ENCODE results near the gene FASTK.

FASTK gene, protein sequence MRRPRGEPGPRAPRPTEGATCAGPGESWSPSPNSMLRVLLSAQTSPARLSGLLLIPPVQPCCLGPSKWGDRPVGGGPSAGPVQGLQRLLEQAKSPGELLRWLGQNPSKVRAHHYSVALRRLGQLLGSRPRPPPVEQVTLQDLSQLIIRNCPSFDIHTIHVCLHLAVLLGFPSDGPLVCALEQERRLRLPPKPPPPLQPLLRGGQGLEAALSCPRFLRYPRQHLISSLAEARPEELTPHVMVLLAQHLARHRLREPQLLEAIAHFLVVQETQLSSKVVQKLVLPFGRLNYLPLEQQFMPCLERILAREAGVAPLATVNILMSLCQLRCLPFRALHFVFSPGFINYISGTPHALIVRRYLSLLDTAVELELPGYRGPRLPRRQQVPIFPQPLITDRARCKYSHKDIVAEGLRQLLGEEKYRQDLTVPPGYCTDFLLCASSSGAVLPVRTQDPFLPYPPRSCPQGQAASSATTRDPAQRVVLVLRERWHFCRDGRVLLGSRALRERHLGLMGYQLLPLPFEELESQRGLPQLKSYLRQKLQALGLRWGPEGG

DNA sequence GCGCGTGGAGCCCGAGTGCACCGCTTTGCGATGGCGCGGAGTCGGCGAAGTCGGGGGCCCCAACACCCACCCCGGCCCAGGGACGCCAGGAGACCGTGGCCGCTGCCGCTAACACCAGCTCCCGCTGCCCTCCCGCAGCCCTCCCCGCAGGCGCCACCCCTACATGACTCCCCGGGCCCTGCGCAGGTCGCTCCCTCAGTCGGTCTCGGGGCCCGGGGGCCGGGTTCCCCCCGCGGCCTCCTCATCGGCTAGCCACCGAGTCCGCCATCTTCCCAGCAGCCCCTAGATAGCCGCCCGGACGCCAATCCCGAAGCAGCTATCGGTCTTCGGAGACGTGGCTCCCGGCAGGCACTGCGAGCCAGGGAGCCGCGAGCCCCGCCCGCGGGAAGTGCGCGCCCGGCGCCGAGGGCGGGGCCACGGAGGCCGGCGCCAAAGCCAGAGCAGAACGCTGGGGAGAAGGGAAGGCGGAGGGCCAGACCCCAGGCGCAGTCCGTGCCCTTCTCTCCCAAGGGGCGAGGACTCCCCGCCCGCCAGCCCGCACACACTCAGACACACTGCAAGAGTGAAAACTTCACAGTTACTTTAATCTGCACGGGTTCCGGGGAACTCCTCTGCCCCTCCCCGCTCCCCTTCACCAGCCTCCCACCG is at the start of gene FASTK:
FASTK (minus strand) TSS at position 288 of the 648 bp plus-strand sequence; CDS start at position 245, 43 bp downstream.
- peak; percentile 70 to 92 for DNase-seq

DNA sequence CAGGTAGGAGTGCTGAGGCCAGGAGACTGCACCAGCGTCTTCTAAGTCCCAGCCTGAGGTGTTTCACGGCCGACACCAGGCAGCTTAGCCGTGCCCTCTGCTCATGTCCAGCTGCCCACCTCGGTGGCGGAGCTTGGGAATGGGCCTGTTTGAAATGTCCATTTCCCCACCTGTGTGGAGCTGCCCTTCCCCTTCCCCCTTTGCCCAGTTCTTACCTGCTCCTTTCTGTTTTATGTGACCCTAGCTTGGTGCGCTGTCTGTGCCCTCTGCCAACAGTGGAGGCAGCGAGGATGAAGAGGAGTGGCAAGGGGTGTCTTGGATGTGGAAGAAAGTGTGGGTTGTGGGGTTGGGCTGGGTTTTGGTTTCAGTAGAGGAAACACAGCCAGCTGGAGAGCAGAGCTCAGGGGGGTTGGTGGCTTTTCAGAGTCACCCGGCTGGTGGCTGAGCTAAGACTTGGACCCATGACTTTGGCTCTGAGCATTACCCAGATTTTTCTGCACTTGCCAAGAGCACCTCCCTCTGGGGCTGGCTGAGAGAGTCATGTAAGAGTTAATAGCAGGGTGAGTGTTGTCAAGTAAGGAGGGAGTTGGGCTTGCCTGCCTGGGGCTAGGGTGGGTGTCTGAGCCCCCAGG is 49.5 kb upstream of the FASTK start:
- DNase-seq: no peak

DNA sequence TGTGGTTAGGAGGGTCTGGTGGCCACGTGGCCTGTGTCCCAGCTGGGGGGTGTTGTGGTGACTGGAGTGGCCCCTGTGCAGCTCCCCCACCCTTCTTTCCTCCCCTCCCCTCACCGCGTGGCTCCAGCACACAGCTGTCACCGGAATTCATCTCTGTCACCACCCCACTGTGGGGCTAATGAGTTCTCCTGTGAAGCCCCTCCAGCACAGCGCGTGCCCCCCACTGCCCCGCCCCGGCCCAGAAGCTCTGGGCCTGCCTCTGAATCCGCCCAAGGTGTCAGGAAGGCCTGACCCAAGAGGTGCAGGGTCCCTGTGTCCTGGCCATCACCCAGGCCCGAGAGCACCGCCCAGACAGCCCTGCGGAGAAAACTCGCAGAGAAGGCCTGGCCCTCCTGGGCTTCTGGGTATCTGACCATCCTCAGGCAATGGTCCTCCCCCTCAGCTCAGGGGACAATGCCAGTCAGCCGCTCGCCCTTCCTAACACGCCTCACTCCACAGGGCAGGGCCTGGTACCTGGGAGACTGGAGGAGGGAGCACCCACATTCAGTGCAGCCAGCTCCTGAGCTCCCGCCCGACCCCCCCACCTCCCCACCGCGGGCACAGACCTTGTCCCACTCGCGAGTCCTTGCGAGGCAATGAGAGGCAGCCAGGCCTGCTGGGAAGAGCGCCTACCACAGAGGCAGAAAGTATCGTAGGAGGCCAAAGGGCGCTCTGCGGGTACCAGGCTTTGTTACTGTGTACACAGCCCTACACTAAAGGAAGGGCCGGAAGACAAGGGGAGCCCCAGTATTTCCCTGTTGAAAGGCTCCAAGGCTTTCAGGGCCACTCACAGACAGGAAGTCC is 48.7 kb upstream of the FASTK start:
- no peak for DNase-seq

DNA sequence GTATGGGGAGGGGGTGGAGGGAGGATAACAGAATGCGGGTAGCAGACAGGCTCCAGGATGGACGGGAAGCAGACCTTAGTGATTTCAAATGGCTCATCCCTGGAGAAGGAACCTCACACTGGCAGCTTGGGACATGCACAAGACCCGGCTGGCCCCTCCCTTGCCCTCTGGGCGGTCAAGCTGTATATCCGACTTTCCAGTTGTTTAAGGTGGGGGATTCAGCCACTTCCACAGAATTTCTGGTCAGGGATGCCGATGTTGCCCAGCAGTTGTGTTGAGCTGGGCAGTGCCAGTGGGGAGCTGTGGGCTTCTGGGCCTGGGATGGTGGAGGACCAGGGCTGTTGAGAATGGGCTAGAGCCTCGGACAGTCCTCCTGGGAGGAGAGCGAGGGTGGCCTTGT is 48.1 kb upstream of the FASTK start:
- no peak for DNase-seq

DNA sequence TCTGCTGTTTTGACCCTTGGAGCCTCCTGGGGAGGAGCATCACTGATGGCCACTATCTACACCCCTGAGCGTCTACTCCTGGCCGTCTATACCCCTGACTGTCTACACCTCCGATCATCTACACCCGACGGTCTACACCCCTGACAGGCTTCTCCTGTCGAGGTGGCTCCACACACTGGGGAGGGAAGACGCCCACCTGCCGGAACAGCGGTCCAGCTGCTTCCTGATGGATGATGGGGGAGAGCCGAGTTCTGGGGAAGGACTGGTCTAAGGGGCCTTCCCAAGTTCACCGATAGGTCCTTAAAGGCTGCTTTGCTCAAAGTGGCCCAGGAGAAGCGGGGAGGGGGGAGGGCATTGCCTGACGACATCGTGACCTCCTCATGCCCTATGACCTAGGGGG is 47.5 kb upstream of the FASTK start:
- no peak for DNase-seq

DNA sequence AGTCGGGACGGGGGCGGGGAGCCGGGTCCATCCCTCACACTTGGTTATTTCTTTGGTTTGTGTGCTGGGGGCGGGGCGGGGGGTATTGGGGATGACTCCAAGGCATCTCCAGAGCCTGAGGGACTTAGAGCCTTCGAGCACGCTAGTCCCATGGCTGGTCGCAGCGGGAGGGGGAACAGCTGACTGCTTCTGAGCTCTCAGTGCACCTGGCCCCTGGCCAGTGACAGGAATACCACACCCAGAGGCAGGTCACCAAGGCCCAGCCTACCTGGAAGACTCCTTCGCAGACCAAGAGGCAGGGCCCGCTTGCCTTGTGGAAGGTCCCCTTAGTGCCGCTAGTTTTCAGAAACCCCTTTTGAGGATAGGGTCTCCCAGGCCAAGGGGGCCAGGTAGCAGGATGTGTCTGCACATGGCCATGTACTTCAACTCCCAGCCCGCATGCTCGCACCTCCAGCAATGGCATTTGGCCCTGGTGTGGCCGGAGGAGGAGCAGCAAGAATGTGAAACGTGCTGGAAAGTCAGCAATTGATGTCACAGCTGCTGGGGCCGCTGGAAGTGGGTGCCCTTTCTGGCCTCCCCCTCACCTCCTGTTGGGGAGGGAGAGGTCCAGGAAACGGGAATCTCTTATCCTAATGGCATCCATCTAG is 46.0 kb upstream of the FASTK start:
- no peak for DNase-seq

DNA sequence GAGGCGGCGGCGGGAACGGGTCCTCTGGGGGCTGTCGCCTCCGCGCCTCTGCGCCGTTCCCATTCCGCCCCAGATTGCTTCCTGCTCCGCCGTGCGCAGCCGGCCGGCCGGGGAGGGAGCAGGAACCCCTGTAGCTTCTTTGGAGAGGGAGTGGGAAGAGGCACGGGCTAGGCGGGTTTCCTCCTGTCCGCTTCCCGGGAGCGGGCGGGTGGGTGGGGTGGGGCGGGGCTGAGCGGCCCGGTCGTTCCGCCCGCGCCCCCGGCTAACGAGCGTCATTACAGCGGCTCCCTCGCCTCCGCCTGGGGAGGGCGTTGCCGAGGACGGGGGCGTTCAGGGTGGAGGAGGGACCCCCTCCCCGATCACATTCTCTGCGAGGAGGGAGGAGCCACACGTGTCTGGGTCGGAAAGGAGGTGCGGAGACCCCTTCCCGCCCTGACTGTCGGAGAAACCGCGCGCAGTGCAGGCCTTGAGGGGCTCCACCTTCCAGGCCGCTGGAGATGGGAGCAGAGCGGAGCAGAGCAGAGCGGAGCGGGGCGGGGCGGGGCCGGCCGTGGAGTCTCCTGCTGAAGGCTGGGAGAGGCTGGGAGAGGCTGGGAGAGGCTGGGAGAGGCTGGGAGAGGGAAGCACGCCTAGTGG is 45.4 kb upstream of the FASTK start:
- DNase-seq: no peak

DNA sequence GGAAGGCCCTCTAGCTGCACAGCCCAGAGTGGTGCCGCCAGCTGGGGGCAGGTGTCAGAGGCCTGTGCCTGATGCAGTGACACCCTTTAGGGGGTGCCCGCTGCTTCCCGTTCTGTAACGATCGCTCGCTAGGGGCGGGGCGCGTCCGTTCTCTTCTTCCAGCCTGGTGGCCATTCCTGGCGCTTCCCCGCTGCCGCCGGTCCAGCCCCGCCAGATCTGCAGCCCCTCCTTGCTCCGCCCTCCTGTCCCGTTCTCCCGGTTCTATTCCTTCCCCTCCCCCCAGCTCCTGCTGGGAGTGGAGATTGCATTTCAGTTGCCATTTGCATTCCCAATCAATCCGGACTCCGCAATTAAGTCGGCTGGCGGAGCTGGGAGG is 44.8 kb upstream of the FASTK start:
- no peak for DNase-seq

DNA sequence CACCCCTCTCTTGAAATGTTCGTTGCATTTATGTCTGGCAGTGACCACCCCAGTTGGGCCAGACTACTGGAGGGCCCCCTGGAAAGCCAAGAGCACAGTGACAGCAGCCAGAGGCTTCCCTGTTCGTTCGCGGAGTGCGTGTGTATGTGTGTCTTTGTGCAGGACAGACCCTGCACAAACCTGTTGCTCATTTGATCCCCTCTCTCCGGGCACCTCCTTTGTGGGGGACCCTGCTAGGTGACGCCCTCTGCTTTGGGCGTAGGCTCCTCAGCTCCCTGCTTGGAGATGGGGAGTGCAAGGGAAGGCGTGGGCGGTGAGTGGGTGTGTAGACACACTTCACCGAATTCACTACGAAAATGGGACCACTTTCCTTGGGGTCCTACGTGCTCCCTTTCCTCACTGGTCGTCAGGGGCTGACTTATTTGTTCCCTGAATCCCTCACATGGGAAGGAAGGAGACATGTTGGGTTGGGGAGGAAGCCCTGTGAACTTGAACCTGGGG is 44.3 kb upstream of the FASTK start:
- no peak for DNase-seq

DNA sequence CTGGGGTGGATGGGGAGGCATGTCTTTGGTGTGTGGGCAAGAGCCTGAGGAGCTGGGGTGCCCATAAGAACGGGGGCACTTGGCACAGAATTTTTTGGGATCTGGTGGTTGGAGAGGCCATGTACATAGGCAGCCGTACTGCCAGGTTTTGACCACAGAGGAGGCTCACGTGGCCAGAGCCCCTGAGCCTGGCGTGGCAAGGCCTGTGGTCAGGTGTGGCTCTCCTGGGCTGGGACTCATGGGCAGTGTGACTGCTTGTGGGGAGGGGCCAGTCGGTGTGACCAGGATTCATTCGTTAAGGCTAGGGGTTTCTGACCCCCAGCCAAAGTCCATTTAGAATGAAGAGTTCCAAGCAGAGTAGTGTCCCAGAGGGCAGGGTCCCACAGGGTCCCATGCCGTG is 43.9 kb upstream of the FASTK start:
- no peak for DNase-seq

DNA sequence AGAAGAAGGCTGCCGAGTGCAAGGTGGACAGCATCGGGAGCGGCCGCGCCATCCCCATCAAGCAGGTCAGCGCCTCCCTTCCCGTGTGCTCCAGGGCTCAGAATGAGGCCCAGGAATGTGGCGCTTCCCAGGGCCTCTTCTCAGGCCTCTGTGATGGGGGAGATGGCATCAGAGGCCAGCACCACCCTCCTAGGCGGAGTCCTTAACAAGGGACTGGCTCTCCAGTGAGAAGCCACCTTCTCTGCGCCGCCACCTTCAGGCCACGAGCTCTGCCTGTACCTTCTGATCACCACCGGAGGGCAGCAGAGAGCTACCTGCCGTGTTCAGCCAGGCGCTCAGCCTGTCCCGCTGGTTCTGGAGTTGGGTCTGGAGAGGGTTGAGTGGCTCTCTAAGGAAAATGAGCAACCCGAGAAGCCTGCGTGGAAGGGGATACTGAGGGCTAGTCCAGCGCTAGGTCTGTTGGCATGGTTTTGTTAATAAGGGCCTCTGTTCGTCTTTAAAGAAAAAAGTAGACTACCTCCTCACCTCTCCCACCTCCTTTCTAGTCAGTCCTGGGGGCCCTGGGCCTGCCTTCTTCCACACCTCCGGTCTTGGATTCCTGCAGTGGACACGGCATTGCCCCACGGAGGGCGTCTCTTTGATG is 43.3 kb upstream of the FASTK start:
- DNase-seq: peak; percentile 24 to 74

- DNase-seq: no peak
Measured at GRCh38 chr7:151123158-151123821, 42.7 kb upstream of the FASTK start.

DNA sequence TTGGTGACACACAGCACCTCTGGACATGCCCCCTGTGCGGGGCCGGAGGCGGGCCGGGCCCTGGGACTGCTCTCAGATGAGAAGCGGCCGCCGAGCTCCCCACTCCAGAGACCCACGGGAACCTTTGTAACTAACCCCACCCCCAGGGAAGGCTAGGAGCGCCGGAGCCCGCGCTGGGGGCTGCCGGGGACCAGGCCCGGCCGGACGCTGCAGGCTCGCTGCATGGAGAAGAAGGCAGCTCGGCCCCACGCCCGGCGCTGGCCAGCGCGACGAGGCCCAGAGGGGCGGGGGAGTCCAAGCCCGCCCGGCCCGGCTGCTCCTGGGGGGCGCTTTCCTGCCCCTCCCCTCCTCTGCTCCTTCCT is 42.2 kb upstream of the FASTK start:
- DNase-seq: no peak

DNA sequence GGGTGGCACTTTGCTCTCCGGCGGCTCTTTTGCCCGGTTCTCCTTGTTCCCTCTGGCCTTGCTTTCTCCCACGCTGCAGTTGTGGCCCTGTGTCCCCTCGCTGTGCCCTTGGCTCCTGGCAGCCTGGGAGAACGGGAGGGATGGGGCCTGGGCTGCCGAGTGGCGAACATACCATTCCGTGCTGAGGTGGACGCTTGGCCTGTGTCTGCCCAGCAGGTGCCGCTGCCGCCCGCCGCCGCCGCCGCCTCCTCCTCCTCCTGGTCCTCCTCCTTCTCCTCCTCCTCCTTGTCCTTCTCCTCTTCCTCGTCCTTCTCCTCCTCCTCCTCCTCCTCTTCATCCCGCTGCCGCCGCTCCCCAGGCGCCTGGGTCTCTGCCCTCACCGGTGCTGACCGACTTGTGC is 41.7 kb upstream of the FASTK start:
- no peak for DNase-seq

DNA sequence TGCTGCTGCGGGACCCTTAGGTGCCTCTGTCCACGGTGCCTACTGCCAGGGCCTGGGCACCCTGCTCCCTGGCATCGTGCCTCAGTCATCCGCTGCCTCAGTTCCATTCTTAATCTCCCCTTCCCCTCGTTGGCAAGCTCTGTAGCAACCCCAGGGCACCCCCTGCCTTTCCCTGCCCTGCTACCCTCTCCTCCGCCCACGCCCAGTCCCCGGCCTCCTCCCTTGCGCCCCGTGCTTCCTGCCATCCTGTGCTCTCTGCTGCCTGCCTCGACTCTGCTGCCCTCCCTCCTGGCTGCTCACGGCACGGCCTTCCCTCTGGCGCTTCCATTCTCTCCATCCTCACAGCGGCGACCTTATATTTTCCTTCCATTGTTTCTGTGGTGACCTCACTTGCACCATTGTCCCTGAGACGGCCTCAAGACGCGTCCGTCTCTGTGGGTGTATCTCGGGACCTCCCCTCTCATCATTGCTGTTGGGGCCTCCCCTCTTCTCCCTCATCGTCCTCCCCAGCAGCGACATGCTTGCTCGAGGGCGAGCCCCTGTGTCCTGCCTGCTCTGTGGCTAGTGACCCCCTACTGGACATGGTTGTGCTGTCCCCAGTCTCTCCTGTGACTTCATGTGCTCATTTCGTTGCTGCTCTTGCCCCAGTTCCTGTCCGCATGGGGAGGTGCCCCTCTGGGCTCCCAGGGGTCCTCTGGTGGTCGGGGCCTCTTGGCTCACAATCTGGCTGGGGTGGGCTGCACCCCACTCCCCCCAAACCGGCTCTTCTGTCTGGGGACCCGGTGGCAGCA is 41.0 kb upstream of the FASTK start:
- DNase-seq: no peak

GRCh38 chr7:151120896-151121295 is 40.3 kb upstream of the FASTK start:
- DNase-seq: no peak

GRCh38 chr7:151119902-151120301 is 39.3 kb upstream of the FASTK start:
- no peak for DNase-seq

- no peak for DNase-seq
Measured at GRCh38 chr7:151119055-151119415, 38.4 kb upstream of the FASTK start.

DNA sequence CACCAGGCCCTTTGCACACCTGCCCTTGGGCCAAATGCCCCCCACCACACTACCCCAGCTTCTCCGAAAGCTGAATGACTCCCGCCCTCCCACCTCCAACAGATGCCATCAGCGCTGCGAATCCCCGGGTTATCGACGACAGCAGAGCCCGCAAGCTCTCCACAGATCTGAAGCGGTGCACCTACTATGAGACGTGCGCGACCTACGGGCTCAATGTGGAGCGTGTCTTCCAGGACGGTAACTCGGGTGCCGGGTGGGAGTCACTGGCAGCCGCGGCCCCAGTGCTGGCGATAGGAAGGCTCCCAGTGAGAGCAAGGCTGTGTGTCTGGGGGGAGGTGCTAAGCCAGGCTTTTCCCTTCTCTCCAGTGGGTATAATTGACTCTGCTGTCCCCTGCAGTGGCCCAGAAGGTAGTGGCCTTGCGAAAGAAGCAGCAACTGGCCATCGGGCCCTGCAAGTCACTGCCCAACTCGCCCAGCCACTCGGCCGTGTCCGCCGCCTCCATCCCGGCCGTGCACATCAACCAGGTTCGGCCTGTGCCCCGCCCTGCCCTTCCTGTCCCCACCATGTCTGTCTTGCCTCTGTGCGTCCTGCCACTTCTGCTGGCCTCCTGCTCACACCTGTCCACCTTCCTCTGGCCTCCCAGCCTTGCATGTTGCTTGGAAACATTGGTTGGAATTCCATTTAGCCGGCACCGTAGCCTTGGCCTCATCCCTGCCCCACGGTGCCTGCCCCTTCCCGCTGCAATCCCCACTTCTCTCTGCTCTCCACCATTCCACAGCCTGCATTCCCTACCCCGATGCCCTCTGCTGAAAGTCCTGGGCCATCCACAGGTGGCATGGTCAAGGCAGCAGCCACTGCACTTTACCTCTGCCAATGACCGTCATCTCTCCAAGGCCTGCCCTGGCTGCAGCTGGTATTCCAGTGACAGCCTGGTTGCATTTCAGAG is 37.8 kb upstream of the FASTK start:
- DNase-seq: no peak
